Ectodermal cell (in vitro differentiated cells): Measurements from ENCODE around the gene DPEP3.

Experiments used
- H3K27ac ChIP-seq: 2 replicates; pipeline ENCODE4 v1.7.0; 2013; ENCODE audit warnings: mild to moderate bottlenecking, low read depth, low read length; ENCODE audit not compliant: insufficient read depth, poor library complexity, severe bottlenecking
- H3K27me3 ChIP-seq: 2 replicates; pipeline ENCODE4 v1.7.0; 2013; ENCODE audit warnings: mild to moderate bottlenecking, low read length; ENCODE audit not compliant: insufficient read depth, control insufficient read depth, poor library complexity, severe bottlenecking
- H3K36me3 ChIP-seq: one replicate; pipeline ENCODE4 v1.7.0; 2013; ENCODE audit warnings: low read length; ENCODE audit not compliant: control insufficient read depth, insufficient read depth
- H3K4me1 ChIP-seq: one replicate; pipeline ENCODE4 v1.7.0; 2013; ENCODE audit warnings: low read length; ENCODE audit not compliant: control insufficient read depth, insufficient read depth
- H3K4me3 ChIP-seq: 2 replicates; pipeline ENCODE4 v1.7.0; 2013; ENCODE audit warnings: low read depth, low read length, control low read depth; ENCODE audit not compliant: insufficient read depth
- H3K9me3 ChIP-seq: 2 replicates; pipeline ENCODE4 v1.7.0; 2013; ENCODE audit warnings: mild to moderate bottlenecking, low read length, moderate library complexity; ENCODE audit not compliant: control insufficient read depth
- WGBS, 2 experiments: methylation state at CpG; one replicate each; pipeline ENCODE4 v1.1.7; 2013; ENCODE audit warnings: missing lambda C conversion rate in 2 of 2; 5-methylcytosine and 5-hydroxymethylcytosine counted together

The DPEP3 gene

DNA sequence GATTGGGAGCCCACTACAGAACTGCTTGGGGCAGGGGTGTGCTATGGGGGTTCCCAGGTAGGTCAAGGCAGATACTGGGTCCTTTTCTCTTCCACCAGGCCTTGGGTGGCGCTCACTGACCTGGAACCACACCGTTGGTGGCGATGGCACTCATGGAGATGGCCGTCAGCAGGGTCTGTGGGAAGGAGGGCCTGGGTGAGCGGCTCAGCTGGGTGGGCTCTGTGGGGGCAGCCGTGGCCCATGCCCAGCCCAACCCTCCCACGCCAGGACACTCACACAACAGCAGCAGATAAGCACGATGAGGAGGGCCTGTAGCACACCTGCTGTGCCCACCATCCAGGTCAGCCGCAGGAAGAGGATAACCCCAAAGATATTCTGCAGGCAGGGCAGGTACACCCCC is 22.7 kb downstream of the DPEP3 start:
- no peaks in the 10 kb centered on the region for H3K9me3 ChIP-seq
- 92 to 94% methylated on average over 9 of the region's 9 CpGs for WGBS, 2 experiments
- H3K27ac ChIP-seq, result no peak overlapping the region
- H3K4me3 ChIP-seq, result no peak overlapping the region
- H3K36me3 ChIP-seq, result no peaks in the 10 kb centered on the region
- no peaks in the 10 kb centered on the region for H3K4me1 ChIP-seq
- H3K27me3 ChIP-seq, result no peaks in the 10 kb centered on the region

DNA sequence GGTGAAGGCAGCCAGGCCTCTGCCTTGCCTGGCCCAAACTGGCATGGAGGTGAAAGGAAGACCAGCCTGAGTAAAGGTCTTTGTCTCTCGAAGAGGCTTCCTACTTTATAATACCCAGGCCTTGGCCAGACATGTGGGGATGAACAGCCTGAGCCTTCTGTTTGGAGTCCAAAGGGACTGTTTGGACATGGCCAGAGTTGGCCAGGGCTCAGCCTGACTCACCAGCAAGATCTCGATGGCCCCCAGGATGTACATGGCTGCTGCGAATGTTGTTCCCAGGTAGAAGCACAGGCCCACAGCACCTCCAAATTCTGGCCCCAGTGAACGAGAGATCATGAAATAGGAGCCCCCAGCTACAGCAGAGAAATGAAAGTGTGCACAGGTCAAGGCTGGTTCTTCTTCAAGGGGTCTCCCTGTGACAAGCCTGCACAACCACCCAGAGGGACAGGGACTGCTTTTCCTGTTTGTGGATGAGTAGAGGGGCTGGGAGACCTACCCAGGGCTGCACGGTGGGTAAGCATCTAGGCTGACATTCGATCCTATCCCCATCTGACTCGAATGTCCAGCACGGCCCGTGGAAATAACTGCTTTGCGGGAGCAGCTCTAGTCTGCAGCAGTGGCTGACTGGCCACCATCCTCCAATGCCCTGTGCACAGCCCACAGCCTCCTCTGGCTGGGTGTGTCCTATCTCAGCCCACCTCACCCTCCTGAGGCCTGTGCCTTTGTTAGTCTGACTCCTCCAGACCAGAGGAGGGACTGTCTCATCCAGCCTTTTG is 25.7 kb downstream of the DPEP3 start:
- H3K27ac ChIP-seq, result no peak overlapping the region
- no peaks in the 10 kb centered on the region for H3K4me1 ChIP-seq
- no peaks in the 10 kb centered on the region for H3K27me3 ChIP-seq
- H3K9me3 ChIP-seq, result no peaks in the 10 kb centered on the region
- H3K4me3 ChIP-seq, result no peak overlapping the region
- no peaks in the 10 kb centered on the region for H3K36me3 ChIP-seq
- WGBS, 2 experiments, result 94 to 97% methylated on average over 10 of the region's 10 CpGs

GRCh38 chr16:67953641-67954375 is 26.5 kb downstream of the DPEP3 start:
- Histone ChIP-seq H3K36me3 (no peaks in the 10 kb centered on the region), H3K4me1 (no peaks in the 10 kb centered on the region), H3K4me3 (no peak overlapping the region), H3K27ac (no peak overlapping the region), H3K27me3 (no peaks in the 10 kb centered on the region), H3K9me3 (no peaks in the 10 kb centered on the region)
- WGBS, 2 experiments, result 93 to 94% methylated on average over 7 of the region's 8 CpGs

DNA sequence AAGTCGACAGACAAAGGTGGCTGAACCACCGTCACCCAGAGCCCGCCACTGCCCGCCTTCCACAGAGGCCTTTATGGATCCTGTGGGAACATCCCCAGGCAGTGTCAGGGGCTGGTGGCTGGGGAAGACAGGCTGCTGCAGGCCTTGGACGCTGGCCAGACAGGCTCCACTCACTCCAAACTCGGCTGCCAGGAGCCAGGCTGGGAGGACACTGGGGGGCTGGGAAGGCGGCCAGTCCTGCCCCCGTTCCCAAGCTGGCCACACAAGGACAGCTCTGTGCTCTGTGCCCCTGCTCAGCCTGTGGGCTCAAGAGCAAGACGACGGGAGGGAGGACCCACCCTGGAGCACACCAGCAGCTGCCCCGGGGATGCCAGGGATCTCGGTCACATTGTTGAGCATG is 28.8 kb downstream of the DPEP3 start:
- WGBS, 2 experiments, result 93 to 94% methylated on average over 12 of the region's 12 CpGs

GRCh38 chr16:67950335-67950843 is 29.9 kb downstream of the DPEP3 start:
- Histone ChIP-seq H3K27ac (no peak overlapping the region), H3K27me3 (no peaks in the 10 kb centered on the region), H3K4me1 (no peaks in the 10 kb centered on the region), H3K4me3 (no peak overlapping the region), H3K9me3 (no peaks in the 10 kb centered on the region), H3K36me3 (no peaks in the 10 kb centered on the region)
- 93% methylated on average over 16 of the region's 16 CpGs for WGBS, 2 experiments

More for the DNA sequence above, 28.8 kb downstream of the DPEP3 start:
- Histone ChIP-seq H3K27me3 (no peaks in the 10 kb centered on the region), H3K4me3 (no peak overlapping the region), H3K27ac (no peak overlapping the region), H3K4me1 (no peaks in the 10 kb centered on the region), H3K36me3 (no peaks in the 10 kb centered on the region), H3K9me3 (no peaks in the 10 kb centered on the region)

- Histone ChIP-seq H3K27ac (no peak overlapping the region), H3K36me3 (no peaks in the 10 kb centered on the region), H3K4me1 (peaks cover 5% of the 10 kb centered on the region), H3K4me3 (no peak overlapping the region), H3K9me3 (no peaks in the 10 kb centered on the region), H3K27me3 (no peaks in the 10 kb centered on the region)
- WGBS, 2 experiments, result 94 to 97% methylated on average over 11 of the region's 11 CpGs
These were observed 30.7 kb downstream of the DPEP3 start for GRCh38 chr16:67949645-67950044.

DNA sequence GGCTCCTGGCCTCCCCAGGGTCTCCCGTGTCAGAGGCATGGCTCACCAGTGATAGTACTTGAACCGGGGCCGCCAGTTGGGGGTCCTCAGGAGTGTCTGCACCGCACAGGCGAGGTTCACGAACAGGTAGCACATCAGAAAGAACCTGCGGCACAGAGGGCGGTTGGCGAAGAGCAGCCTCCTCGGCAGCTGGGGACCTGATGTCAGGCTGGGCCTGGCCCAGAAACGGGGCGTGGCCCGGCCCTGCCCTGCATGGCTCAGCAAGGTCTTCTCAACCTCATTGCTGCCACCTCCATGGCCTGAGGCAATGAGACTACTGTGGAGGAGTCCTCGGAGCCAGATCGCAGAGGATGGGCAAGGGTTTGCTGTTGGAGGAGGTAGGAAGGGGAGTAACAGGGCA is 32.3 kb downstream of the DPEP3 start:
- 95% methylated on average over 15 of the region's 15 CpGs for WGBS, 2 experiments
- Histone ChIP-seq H3K4me3 (no peak overlapping the region), H3K9me3 (no peaks in the 10 kb centered on the region), H3K4me1 (peaks cover 19% of the 10 kb centered on the region), H3K36me3 (no peaks in the 10 kb centered on the region), H3K27me3 (no peaks in the 10 kb centered on the region), H3K27ac (no peak overlapping the region)

GRCh38 chr16:67946966-67947558 is 33.2 kb downstream of the DPEP3 start:
- Histone ChIP-seq H3K36me3 (no peaks in the 10 kb centered on the region), H3K4me3 (no peak overlapping the region), H3K4me1 (peaks cover 19% of the 10 kb centered on the region), H3K27ac (no peak overlapping the region), H3K27me3 (no peaks in the 10 kb centered on the region), H3K9me3 (no peaks in the 10 kb centered on the region)
- WGBS, 2 experiments, result 95 to 96% methylated on average over 28 of the region's 28 CpGs

- 95 to 97% methylated on average over 20 of the region's 20 CpGs for WGBS, 2 experiments
- Histone ChIP-seq H3K4me1 (peaks cover 19% of the 10 kb centered on the region), H3K27ac (no peak overlapping the region), H3K36me3 (no peaks in the 10 kb centered on the region), H3K27me3 (no peaks in the 10 kb centered on the region), H3K9me3 (no peaks in the 10 kb centered on the region), H3K4me3 (no peak overlapping the region)
These were observed 34.1 kb downstream of the DPEP3 start for GRCh38 chr16:67946128-67946569.

DNA sequence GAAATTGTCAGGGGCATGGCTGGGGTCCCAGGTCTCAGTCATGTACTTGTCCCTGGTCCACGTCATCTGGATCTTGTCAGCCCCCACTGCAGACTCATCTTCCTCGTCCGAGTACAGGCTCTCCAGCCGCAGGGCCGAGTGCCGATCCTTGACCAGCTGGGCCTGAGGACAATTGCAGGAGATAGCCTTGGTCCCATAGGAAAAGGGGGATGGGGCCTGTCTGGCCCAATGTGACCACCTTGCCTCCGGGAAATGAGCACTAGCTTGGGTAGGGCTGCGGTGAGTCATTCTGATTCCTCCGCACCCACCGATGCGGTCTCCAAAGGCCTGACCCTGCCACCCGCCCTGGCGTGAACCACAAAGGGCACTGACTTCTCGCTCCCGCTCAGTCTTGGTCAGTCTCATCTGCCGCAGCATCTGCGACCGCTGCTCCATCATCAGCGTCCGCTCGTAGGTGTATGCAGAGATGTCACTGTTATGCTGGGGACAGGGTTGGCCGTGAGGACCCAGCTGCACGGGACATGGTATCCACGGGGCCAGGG is 34.8 kb downstream of the DPEP3 start:
- no peaks in the 10 kb centered on the region for H3K36me3 ChIP-seq
- no peak overlapping the region for H3K4me3 ChIP-seq
- WGBS, 2 experiments, result 95% methylated on average over 24 of the region's 24 CpGs
- H3K27me3 ChIP-seq, result no peaks in the 10 kb centered on the region
- H3K27ac ChIP-seq, result no peak overlapping the region
- H3K9me3 ChIP-seq, result no peaks in the 10 kb centered on the region
- peaks cover 19% of the 10 kb centered on the region for H3K4me1 ChIP-seq
